Endodermal cell (in vitro differentiated cells): Measurements from ENCODE around the gene HTRA2. TPM values are rescaled to one million over a fixed set of nuclear protein-coding genes. Genes with fewer than 3 reads are reported as not detected.

Source experiments
- DNase-seq: peaks from one replicate; pipeline ENCODE4 v3.0.0-alpha.2; 2017
- H3K27ac ChIP-seq: 2 replicates; pipeline ENCODE4 v1.5.1; 2013; ENCODE audit warnings: mild to moderate bottlenecking, low read depth, low read length, moderate library complexity
- H3K27me3 ChIP-seq: 2 replicates; pipeline ENCODE4 v1.6.1; 2013; ENCODE audit warnings: mild to moderate bottlenecking, low read length, moderate library complexity; ENCODE audit not compliant: insufficient read depth, control insufficient read depth, poor library complexity, severe bottlenecking
- H3K36me3 ChIP-seq: 2 replicates; pipeline ENCODE4 v1.7.0; 2013; ENCODE audit warnings: mild to moderate bottlenecking, low read length, moderate library complexity; ENCODE audit not compliant: control insufficient read depth, insufficient read depth
- H3K4me1 ChIP-seq: one replicate; pipeline ENCODE4 v1.7.0; 2013; ENCODE audit warnings: low read length; ENCODE audit not compliant: control insufficient read depth, insufficient read depth
- H3K4me3 ChIP-seq: 2 replicates; pipeline ENCODE4 v1.5.1; 2013; ENCODE audit warnings: mild to moderate bottlenecking, low read length, moderate library complexity
- H3K9ac ChIP-seq: 2 replicates; pipeline ENCODE4 v1.6.1; 2013; ENCODE audit warnings: mild to moderate bottlenecking, low read length, moderate library complexity; ENCODE audit not compliant: poor library complexity, severe bottlenecking; ENCODE audit errors: extremely low read depth
- H3K9me3 ChIP-seq: 2 replicates; pipeline ENCODE4 v1.6.1; 2013; ENCODE audit warnings: mild to moderate bottlenecking, low read length, moderate library complexity; ENCODE audit not compliant: control insufficient read depth
- H3K27ac Mint-ChIP-seq: 2 replicates; pipeline ENCODE4 v1.8.0; 2020; ENCODE audit warnings: mixed read lengths
- H3K27me3 Mint-ChIP-seq: 2 replicates; pipeline ENCODE4 v1.8.0; 2021; ENCODE audit warnings: mild to moderate bottlenecking, mixed read lengths; ENCODE audit not compliant: insufficient read depth
- H3K36me3 Mint-ChIP-seq: 2 replicates; pipeline ENCODE4 v1.8.0; 2020; ENCODE audit warnings: low read depth, mixed read lengths
- H3K4me1 Mint-ChIP-seq: 2 replicates; pipeline ENCODE4 v1.8.0; 2020; ENCODE audit warnings: mixed read lengths
- H3K4me3 Mint-ChIP-seq: 2 replicates; pipeline ENCODE4 v1.8.0; 2020; ENCODE audit warnings: mild to moderate bottlenecking, moderate library complexity, mixed read lengths
- H3K9me3 Mint-ChIP-seq: 2 replicates; pipeline ENCODE4 v1.8.0; 2020; ENCODE audit warnings: mild to moderate bottlenecking, mixed read lengths
- CTCF ChIP-seq: fragments of 200-600 bp; sonication (generic); conservative IDR thresholded peaks from 2 replicates; pipeline ENCODE4 v1.5.0; 2021; ENCODE audit warnings: antibody characterized with exemption, mild to moderate bottlenecking
- WGBS, 2 experiments: methylation state at CpG; one replicate each; pipeline versions ENCODE4 v1.1.5 to v1.1.7; 2013; ENCODE audit warnings: missing lambda C conversion rate in 2 of 2, mixed read lengths in 1 of 2; ENCODE audit not compliant: insufficient coverage in 1 of 2, insufficient read length in 1 of 2; 5-methylcytosine and 5-hydroxymethylcytosine counted together
- total RNA-seq, 2 donors: library from RNA; stranded (reverse); fragmentation: NEBNext Ultra II Directional in 1 of 2; extraction: Animal tissue kit (Norgen Biotek cat#: 25700) in 1 of 2; gene quantifications; 2 replicates in 1 of 2; 3 replicates in 1 of 2; pipeline ENCODE4 v1.2.1, GENCODE V29; 2021

HTRA2 gene
- total RNA-seq, 2 donors from 2014 or later, result 32.8 to 38.9 TPM

GRCh38 chr2:74510272-74510671 lies 19.5 kb upstream of the HTRA2 start:
- no peaks in the 10 kb centered on the region for H3K9me3 Mint-ChIP-seq
- no peak overlapping the region for H3K9ac ChIP-seq
- H3K27ac ChIP-seq, result no peak overlapping the region
- peaks cover 25% of the 10 kb centered on the region for H3K4me1 Mint-ChIP-seq
- H3K27ac Mint-ChIP-seq, result no peak overlapping the region
- H3K4me3 ChIP-seq, result no peak overlapping the region
- no peak for TF ChIP-seq CTCF
- H3K36me3 ChIP-seq, result peaks cover 9% of the 10 kb centered on the region
- WGBS, 2 experiments, result 78 to 87% methylated on average over 4 of the region's 4 CpGs
- peaks cover 12% of the 10 kb centered on the region for H3K36me3 Mint-ChIP-seq
- no peaks in the 10 kb centered on the region for H3K9me3 ChIP-seq
- H3K27me3 Mint-ChIP-seq, result peaks cover 65% of the 10 kb centered on the region
- peaks cover 6% of the 10 kb centered on the region for H3K4me1 ChIP-seq
- no peak overlapping the region for H3K4me3 Mint-ChIP-seq
- DNase-seq, result no peak
- peaks cover 64% of the 10 kb centered on the region for H3K27me3 ChIP-seq

- Mint-ChIP-seq H3K27ac (no peak overlapping the region), H3K4me1 (peaks cover 25% of the 10 kb centered on the region), H3K9me3 (peaks cover 2% of the 10 kb centered on the region), H3K36me3 (peaks cover 5% of the 10 kb centered on the region), H3K27me3 (peaks cover 75% of the 10 kb centered on the region), H3K4me3 (no peak overlapping the region)
- Histone ChIP-seq H3K9ac (no peak overlapping the region), H3K4me3 (no peak overlapping the region), H3K27ac (no peak overlapping the region), H3K27me3 (peaks cover 68% of the 10 kb centered on the region), H3K9me3 (peaks cover 1% of the 10 kb centered on the region), H3K36me3 (no peaks in the 10 kb centered on the region), H3K4me1 (peaks cover 6% of the 10 kb centered on the region)
- no peak for TF ChIP-seq CTCF
- 70 to 78% methylated on average over 11 of the region's 11 CpGs for WGBS, 2 experiments
- DNase-seq, result no peak
Observed at GRCh38 chr2:74511104-74511989, 18.4 kb upstream of the HTRA2 start.

- H3K9me3 ChIP-seq, result peaks cover 9% of the 10 kb centered on the region
- peaks cover 3% of the 10 kb centered on the region for H3K4me1 ChIP-seq
- no peak overlapping the region for H3K27ac Mint-ChIP-seq
- TF ChIP-seq CTCF, result no peak
- H3K36me3 ChIP-seq, result no peaks in the 10 kb centered on the region
- peak; percentile 65 for DNase-seq
- 3 to 5% methylated on average over 25 to 36 of the region's 36 CpGs for WGBS, 2 experiments
- H3K27ac ChIP-seq, result no peak overlapping the region
- no peak overlapping the region for H3K9ac ChIP-seq
- peaks cover 9% of the 10 kb centered on the region for H3K9me3 Mint-ChIP-seq
- H3K27me3 ChIP-seq, result peaks cover 85% of the 10 kb centered on the region
- H3K36me3 Mint-ChIP-seq, result peaks cover 2% of the 10 kb centered on the region
- peaks cover 87% of the 10 kb centered on the region for H3K27me3 Mint-ChIP-seq
- H3K4me3 ChIP-seq, result no peak overlapping the region
- H3K4me1 Mint-ChIP-seq, result peaks cover 18% of the 10 kb centered on the region
- H3K4me3 Mint-ChIP-seq, result peak overlapping the region; percentile 42
Observed at GRCh38 chr2:74512744-74513604, 16.8 kb upstream of the HTRA2 start.
